Fibroblast of lung (primary cell): ENCODE results near the gene TRIML1. TPM values are rescaled to one million over a fixed set of nuclear protein-coding genes. Genes with fewer than 3 reads are reported as not detected.

ENCODE experiments used
- DNase-seq, 2 donors: peaks; one replicate each; pipeline versions ENCODE4 v3.0.0 to v3.0.0-alpha.2; 2010; ENCODE audit warnings: low read depth in 2 of 2
- H2AFZ ChIP-seq: 2 replicates; pipeline ENCODE4 v1.5.1; 2012; ENCODE audit warnings: low read length, control low read depth, inconsistent platforms
- H3K27ac ChIP-seq: 2 replicates; pipeline ENCODE4 v1.5.1; 2011; ENCODE audit warnings: low read length, control low read depth; ENCODE audit not compliant: insufficient read depth
- H3K27me3 ChIP-seq: 2 replicates; pipeline ENCODE4 v1.5.1; 2011; ENCODE audit warnings: mild to moderate bottlenecking, low read length; ENCODE audit not compliant: control insufficient read depth, insufficient read depth
- H3K36me3 ChIP-seq: 2 replicates; pipeline ENCODE4 v1.5.1; 2011; ENCODE audit warnings: low read length; ENCODE audit not compliant: control insufficient read depth, insufficient read depth
- H3K4me1 ChIP-seq: 2 replicates; pipeline ENCODE4 v1.5.1; 2011; ENCODE audit warnings: low read length; ENCODE audit not compliant: control insufficient read depth, insufficient read depth; ENCODE audit errors: extremely low read depth
- H3K4me2 ChIP-seq: 2 replicates; pipeline ENCODE4 v1.5.1; 2011; ENCODE audit warnings: low read length, control low read depth; ENCODE audit not compliant: insufficient read depth; ENCODE audit errors: extremely low read depth
- H3K4me3 ChIP-seq, 4 experiments: fragments of 200-600 bp in 1 of 4; sonication (generic) in 1 of 4; replicated peaks in 1 of 4; 2 replicates each; pipeline ENCODE4 v1.5.1; 2011 to 2016; ENCODE audit warnings: low read length in 4 of 4, low read depth in 3 of 4, mild to moderate bottlenecking in 3 of 4, control low read depth in 2 of 4, inconsistent platforms in 1 of 4, mixed read lengths in 1 of 4; ENCODE audit not compliant: insufficient read depth in 1 of 4; ENCODE audit errors: control extremely low read depth in 1 of 4
- H3K79me2 ChIP-seq: 2 replicates; pipeline ENCODE4 v1.5.1; 2012; ENCODE audit warnings: mild to moderate bottlenecking, low read length, inconsistent platforms; ENCODE audit not compliant: control insufficient read depth, insufficient read depth
- H3K9ac ChIP-seq: 2 replicates; pipeline ENCODE4 v1.5.1; 2011; ENCODE audit warnings: mild to moderate bottlenecking, low read length, control low read depth; ENCODE audit not compliant: insufficient read depth
- H3K9me3 ChIP-seq: 2 replicates; pipeline ENCODE4 v1.5.1; 2012; ENCODE audit warnings: low read depth, low read length; ENCODE audit not compliant: control insufficient read depth, insufficient read depth
- H4K20me1 ChIP-seq: 2 replicates; pipeline ENCODE4 v1.5.1; 2011; ENCODE audit warnings: low read length; ENCODE audit not compliant: control insufficient read depth, insufficient read depth; ENCODE audit errors: extremely low read depth
- EZH2 ChIP-seq: IDR thresholded peaks from 2 replicates; pipeline ENCODE4 v1.5.1; 2012; ENCODE audit warnings: low read length, control low read depth, mild to moderate bottlenecking; ENCODE audit errors: missing control alignments
- polyA plus RNA-seq, 2 donors: library from polyadenylated mRNA; depleted of rRNA in 1 of 2; stranded (reverse) in 1 of 2; unstranded in 1 of 2; fragments of >200 nt; gene quantifications; 2 replicates each; pipeline ENCODE4 v1.2.1, GENCODE V29; 2011 to 2012; ENCODE audit warnings: missing spikeins in 1 of 2
- total RNA-seq: library from RNA; depleted of rRNA; stranded (reverse); fragments of >200 nt; gene quantifications from 2 replicates; pipeline ENCODE4 v1.2.1, GENCODE V29; 2014
- TF ChIP-seq, protein P1 (sequence below), 2 donors: IDR thresholded peaks in 1 of 2; conservative IDR thresholded peaks in 1 of 2; 1 replicate in 1 of 2; 2 replicates in 1 of 2; pipeline ENCODE4 v1.5.1; 2011 to 2012; ENCODE audit warnings: low read length in 2 of 2, control low read depth in 1 of 2, inconsistent platforms in 1 of 2, low read depth in 1 of 2, mild to moderate bottlenecking in 1 of 2

Gene TRIML1
- total and polyA plus RNA-seq, 2 donors (not counting 1 experiment from before 2014, with no cell fraction given) = not detected

DNA sequence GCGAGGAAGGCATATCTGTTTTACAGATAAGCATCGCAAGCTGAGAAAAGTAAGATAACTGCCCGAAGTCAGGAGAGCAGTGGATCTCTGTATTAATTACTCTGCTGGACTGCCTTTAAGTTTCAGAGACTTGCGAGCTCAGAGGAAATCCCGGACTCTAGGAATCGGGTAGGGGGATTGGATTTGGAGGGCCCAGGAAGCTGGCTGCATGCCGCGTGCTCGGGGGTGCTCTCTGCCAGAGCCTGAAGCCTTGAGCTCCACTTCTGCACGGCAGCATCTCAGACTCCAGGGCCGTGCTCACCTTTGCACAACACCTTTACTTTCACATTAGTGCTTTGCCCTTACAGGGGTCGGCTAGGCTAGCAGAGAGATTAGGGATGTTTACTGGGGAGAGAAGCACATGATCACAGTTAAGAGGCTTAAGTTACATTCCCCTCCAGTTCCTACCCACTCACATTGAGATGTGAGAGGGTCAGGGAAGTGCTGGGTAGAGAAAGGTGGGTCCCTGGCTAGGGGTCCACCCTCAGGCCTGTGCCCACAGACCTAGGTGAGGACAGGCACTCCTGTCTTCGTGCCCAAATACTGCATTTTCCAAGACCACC lies 57.0 kb downstream of the TRIML1 start:
- Histone ChIP-seq H3K9ac (no peak overlapping the region), H3K79me2 (no peaks in the 10 kb centered on the region), H2AFZ (no peak overlapping the region), H3K4me2 (no peak overlapping the region), H3K9me3 (no peaks in the 10 kb centered on the region), H4K20me1 (no peaks in the 10 kb centered on the region), H3K27me3 (no peaks in the 10 kb centered on the region), H3K36me3 (no peaks in the 10 kb centered on the region), H3K4me3 (no peak overlapping the region), H3K4me1 (no peaks in the 10 kb centered on the region), H3K27ac (no peak overlapping the region)
- peak in 1 of 2 donors; percentile 9 for DNase-seq
- TF ChIP-seq EZH2 = no peak
- TF ChIP-seq, protein P1, sequence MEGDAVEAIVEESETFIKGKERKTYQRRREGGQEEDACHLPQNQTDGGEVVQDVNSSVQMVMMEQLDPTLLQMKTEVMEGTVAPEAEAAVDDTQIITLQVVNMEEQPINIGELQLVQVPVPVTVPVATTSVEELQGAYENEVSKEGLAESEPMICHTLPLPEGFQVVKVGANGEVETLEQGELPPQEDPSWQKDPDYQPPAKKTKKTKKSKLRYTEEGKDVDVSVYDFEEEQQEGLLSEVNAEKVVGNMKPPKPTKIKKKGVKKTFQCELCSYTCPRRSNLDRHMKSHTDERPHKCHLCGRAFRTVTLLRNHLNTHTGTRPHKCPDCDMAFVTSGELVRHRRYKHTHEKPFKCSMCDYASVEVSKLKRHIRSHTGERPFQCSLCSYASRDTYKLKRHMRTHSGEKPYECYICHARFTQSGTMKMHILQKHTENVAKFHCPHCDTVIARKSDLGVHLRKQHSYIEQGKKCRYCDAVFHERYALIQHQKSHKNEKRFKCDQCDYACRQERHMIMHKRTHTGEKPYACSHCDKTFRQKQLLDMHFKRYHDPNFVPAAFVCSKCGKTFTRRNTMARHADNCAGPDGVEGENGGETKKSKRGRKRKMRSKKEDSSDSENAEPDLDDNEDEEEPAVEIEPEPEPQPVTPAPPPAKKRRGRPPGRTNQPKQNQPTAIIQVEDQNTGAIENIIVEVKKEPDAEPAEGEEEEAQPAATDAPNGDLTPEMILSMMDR (conservative IDR thresholded peaks at IDR 0.05 in 1 of 2, IDR thresholded peaks at IDR 0.05 in 1 of 2; ENCODE audit: low read depth in 1 of 2, low read length in 2 of 2) = no peak

Other genes starting within 250 kb of the TRIML1 start
- gene ZFP42, start 143.7 kb upstream of the TRIML1 start, total RNA-seq = 0.26 and 0.33 TPM in 2 replicates
- gene ZFP42, start 143.7 kb upstream of the TRIML1 start, polyA plus RNA-seq = not detected in 2 replicates
- gene TRIML2, start 29.8 kb upstream of the TRIML1 start, total RNA-seq = under 0.01 and 0.26 TPM in 2 replicates
- gene TRIML2, start 29.8 kb upstream of the TRIML1 start, polyA plus RNA-seq = 0.05 TPM in 1 of 2 replicates, not detected in the other